ENCODE measurements around the gene RAB26.

The RAB26 gene

DNA sequence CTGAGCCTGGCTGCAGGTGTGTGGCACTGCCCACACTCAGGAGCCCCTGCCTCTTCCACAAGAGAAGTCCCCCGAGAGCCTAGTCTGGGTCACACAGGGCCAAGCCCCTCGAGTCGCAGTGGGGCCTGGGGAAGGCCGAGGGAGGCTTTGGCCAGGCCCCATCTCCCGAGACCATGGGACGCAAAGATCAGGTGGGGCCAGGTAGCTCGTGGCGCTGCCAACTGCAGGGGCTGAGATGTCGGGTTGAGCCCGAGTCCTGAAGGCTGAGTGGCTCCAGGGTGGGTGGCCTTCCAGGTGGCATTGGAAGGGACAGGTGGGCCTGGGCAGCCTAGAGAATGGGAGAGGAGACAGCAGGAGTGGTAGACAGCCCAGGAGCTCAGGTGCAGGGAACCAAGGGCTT is 13.5 kb downstream of the RAB26 start:
- H3K4me3 ChIP-seq (ENCODE audit: low read length): no peak overlapping the region
- no peak overlapping the region for H3K9ac ChIP-seq (ENCODE audit: low read length)
- peaks cover 35% of the 10 kb centered on the region for H3K4me1 ChIP-seq (ENCODE audit: control insufficient read depth, insufficient read depth, low read length)
- H3K27me3 ChIP-seq (ENCODE audit: control insufficient read depth, insufficient read depth, low read length): no peaks in the 10 kb centered on the region
- H3K27ac ChIP-seq (ENCODE audit: low read depth, low read length): no peak overlapping the region
- no peaks in the 10 kb centered on the region for H3K36me3 ChIP-seq (ENCODE audit: control insufficient read depth, insufficient read depth, low read length)

DNA sequence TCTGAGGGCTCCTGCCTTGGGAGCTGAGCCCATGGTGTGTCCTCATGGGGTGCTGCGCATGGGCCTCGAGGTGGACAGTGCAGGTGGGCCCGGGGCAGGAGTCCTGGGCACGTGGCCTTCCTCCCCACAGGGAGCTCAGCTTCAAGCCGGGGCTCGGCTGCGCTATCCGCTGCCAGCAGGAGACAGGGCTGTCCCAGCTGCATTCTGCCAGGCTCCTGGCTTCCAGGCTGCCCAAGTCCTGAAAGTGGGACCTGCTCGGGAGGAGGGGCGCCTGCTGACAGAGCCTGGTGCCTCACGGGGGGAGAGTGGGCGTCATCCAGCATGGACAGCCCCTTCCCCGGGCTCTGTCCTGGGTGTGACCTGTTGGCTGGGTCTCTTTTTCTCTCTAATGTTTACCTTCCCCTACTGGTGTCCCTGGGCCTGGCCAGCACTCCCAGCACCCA is 14.3 kb downstream of the RAB26 start:
- Histone ChIP-seq H3K27ac (ENCODE audit: low read depth, low read length) (no peak overlapping the region), H3K36me3 (ENCODE audit: control insufficient read depth, insufficient read depth, low read length) (no peaks in the 10 kb centered on the region), H3K4me3 (ENCODE audit: low read length) (no peak overlapping the region), H3K9ac (ENCODE audit: low read length) (no peak overlapping the region), H3K27me3 (ENCODE audit: control insufficient read depth, insufficient read depth, low read length) (no peaks in the 10 kb centered on the region), H3K4me1 (ENCODE audit: control insufficient read depth, insufficient read depth, low read length) (peaks cover 27% of the 10 kb centered on the region)

DNA sequence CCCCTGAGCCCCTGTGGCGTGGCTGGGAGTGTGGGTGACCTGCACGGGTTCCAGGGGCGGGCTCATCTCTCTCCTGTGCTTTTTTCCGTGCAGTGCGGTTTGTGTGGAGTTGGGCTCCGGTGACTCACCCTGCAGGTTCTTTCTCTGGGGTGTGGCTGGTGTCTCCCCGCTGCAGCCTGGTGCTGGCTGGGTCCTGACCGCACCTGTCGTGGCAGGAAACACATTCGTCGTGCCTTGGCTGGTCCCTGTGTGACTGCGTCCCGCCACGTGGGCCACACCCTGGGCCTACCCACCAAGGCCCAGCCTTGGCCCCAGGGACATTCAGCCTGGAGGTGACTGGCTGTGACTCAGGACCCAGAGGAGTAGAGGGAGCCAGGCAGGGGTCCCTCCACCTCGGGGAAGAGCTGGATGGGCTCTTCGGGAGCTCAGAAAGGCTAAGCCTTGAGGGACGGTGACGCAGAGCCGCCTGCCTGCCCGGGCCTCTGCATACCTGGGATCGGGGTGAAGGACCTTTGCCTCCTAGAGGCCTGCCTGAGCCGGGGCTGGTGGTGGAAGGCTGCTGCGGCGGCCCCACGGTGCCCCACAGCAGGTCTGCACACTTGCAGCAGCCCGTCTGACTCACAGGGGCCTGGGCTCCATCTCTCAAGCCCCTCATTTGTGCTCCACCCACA is 14.9 kb downstream of the RAB26 start:
- H3K4me1 ChIP-seq (ENCODE audit: control insufficient read depth, insufficient read depth, low read length): peaks cover 20% of the 10 kb centered on the region
- no peak overlapping the region for H3K27ac ChIP-seq (ENCODE audit: low read depth, low read length)
- H3K9ac ChIP-seq (ENCODE audit: low read length): no peak overlapping the region
- no peak overlapping the region for H3K4me3 ChIP-seq (ENCODE audit: low read length)
- H3K36me3 ChIP-seq (ENCODE audit: control insufficient read depth, insufficient read depth, low read length): peaks cover 2% of the 10 kb centered on the region
- H3K27me3 ChIP-seq (ENCODE audit: control insufficient read depth, insufficient read depth, low read length): no peaks in the 10 kb centered on the region

DNA sequence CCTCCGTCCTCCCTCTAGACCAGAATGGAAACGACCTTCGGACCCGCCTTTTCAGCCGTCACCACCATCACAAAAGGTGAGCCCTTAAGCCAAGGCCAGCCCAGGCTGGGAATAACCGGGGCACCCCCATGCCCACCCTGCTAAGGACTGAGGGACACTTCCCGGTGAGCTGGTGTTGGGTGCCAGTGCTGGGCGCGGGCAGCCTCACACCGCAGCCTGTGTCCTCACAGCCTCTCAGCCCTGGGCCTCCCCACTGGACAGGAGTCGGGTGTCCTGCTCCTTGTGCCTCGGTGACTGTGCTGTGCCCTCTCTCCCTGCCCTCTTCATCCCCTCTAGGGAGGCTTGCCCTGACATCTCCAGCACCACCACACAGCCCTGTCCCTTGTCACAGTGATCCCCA is 17.4 kb downstream of the RAB26 start:
- Histone ChIP-seq H3K36me3 (ENCODE audit: control insufficient read depth, insufficient read depth, low read length) (peaks cover 5% of the 10 kb centered on the region), H3K27ac (ENCODE audit: low read depth, low read length) (no peak overlapping the region), H3K9ac (ENCODE audit: low read length) (no peak overlapping the region), H3K27me3 (ENCODE audit: control insufficient read depth, insufficient read depth, low read length) (no peaks in the 10 kb centered on the region), H3K4me3 (ENCODE audit: low read length) (no peak overlapping the region), H3K4me1 (ENCODE audit: control insufficient read depth, insufficient read depth, low read length) (peaks cover 5% of the 10 kb centered on the region)

DNA sequence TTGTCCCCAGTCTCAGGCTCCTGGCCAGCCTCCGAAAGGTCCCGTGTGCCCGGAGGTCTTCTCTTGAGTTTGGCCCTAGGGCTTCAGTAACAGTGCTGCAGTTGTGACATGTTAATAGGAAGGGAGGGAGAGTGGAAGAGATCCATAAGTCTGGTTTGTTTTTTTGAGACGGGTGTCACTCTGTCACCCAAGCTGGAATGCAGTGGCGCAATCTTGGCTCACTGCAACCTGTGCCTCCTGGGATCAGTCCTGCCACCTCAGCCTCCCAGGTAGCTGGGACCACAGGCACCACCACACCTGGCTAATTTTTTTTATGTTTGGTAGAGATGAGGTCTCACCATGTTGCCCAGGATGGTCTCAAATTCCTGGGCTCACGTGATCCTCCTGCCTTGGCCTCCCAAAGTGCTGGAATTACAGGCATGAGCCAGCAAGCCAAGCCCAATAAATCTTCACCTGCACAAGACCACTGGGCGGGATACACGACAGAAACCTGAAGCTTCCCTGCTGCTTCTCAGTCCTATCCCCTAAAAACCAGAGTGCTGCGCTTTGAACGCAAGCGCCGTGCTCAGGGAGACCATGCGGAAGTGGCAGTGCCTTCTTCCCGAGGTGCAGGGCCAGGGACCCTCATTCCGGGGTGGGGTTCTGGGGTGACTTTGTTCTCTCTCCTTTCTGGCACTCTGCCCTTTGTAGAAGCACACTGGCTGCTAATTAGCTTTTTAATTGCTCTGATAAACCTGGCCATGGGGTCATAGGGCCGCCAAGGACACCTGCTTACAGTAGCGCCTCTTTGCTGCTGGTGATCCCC is 18.0 kb downstream of the RAB26 start:
- Histone ChIP-seq H3K27me3 (ENCODE audit: control insufficient read depth, insufficient read depth, low read length) (no peaks in the 10 kb centered on the region), H3K4me3 (ENCODE audit: low read length) (no peak overlapping the region), H3K9ac (ENCODE audit: low read length) (no peak overlapping the region), H3K4me1 (ENCODE audit: control insufficient read depth, insufficient read depth, low read length) (peaks cover 2% of the 10 kb centered on the region), H3K36me3 (ENCODE audit: control insufficient read depth, insufficient read depth, low read length) (peaks cover 5% of the 10 kb centered on the region), H3K27ac (ENCODE audit: low read depth, low read length) (no peak overlapping the region)

DNA sequence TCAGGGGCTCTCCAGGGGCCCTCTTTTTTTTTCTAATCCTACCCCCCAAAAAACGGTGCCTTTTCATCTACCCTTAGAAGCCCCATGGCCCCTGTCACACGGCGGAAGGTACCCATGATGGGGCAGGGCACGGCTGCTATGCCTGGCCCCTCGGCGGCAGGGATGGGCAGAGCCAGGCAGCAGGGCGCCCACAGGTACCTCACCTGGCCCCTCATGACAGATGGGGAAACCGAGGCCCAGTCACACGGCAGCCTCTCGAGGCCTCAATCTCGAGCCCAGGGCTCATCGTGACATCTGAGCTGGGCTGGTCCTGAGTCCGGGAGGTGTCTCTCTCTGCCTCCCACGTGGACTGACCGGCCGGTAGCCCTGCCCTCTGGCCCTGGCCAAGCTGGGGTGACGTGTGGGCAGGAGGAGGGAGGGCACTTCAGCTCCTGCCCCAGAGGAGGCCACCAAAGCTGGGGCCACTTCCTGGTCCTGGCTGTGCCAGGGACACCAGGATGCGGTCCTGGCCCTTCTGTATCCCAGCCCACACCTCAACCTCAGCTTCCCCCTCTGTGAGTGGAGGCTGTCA is 18.7 kb downstream of the RAB26 start:
- Histone ChIP-seq H3K9ac (ENCODE audit: low read length) (no peak overlapping the region), H3K27ac (ENCODE audit: low read depth, low read length) (no peak overlapping the region), H3K4me3 (ENCODE audit: low read length) (no peak overlapping the region), H3K27me3 (ENCODE audit: control insufficient read depth, insufficient read depth, low read length) (no peaks in the 10 kb centered on the region), H3K4me1 (ENCODE audit: control insufficient read depth, insufficient read depth, low read length) (no peaks in the 10 kb centered on the region), H3K36me3 (ENCODE audit: control insufficient read depth, insufficient read depth, low read length) (peaks cover 5% of the 10 kb centered on the region)

DNA sequence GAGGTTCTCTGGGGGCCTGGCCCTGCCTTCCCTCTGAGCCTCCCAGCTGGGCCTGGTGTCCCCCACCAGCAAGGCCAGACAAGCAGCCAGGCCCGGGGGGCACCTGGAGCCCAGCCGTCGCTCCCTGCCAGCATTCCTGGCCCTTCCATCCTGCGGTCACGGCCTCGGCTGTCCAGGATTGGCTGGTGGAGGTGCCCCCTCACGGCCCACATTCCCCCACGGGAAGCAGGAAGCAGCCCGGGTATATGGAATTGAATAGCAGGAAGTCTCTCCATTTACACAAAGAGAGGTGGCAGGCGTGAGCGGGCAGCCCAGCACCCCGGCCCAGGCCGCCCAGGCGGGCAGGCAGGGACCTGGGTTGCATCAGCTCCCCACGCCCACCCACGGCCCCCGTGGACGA is 21.7 kb downstream of the RAB26 start:
- Histone ChIP-seq H3K36me3 (ENCODE audit: control insufficient read depth, insufficient read depth, low read length) (peaks cover 23% of the 10 kb centered on the region), H3K4me1 (ENCODE audit: control insufficient read depth, insufficient read depth, low read length) (no peaks in the 10 kb centered on the region), H3K4me3 (ENCODE audit: low read length) (no peak overlapping the region), H3K27ac (ENCODE audit: low read depth, low read length) (no peak overlapping the region), H3K9ac (ENCODE audit: low read length) (no peak overlapping the region), H3K27me3 (ENCODE audit: control insufficient read depth, insufficient read depth, low read length) (no peaks in the 10 kb centered on the region)

DNA sequence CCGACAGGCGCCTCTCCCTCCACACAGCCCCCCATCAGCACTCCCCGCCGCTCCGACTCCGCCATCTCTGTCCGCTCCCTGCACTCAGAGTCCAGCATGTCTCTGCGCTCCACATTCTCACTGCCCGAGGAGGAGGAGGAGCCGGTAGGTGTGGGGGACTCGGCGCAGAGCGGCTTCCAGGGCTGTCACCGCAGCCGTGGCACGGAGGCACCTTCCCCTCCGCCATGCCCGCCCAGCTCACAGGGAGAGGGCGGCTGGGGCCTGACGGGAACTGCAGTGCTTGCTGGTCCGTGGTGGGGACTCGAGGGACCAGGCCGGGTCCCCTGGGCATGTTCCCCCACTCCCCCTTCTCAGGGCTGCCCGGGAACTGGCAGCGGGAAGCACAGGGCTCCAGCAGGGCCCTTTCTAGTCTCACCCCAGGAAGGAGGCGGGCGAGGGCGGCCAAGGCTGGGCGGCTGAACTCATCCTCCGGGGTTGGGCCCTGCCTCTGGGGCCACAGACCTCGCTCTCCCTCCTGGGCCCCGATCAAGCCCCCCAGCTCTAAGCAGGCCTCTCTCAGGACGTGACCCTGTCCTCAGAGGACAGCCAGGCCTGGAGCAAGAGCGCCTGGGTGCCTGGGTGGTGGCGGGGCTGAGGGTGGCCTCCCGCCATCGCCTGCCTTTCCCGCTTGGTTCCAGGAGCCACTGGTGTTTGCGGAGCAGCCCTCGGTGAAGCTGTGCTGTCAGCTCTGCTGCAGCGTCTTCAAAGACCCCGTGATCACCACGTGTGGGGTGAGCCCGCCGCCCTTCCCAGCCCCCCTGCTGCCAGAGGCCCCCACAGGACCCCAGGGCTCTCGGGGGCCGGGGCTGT is 22.4 kb downstream of the RAB26 start:
- Histone ChIP-seq H3K36me3 (ENCODE audit: control insufficient read depth, insufficient read depth, low read length) (peaks cover 29% of the 10 kb centered on the region), H3K4me1 (ENCODE audit: control insufficient read depth, insufficient read depth, low read length) (no peaks in the 10 kb centered on the region), H3K9ac (ENCODE audit: low read length) (no peak overlapping the region), H3K27ac (ENCODE audit: low read depth, low read length) (no peak overlapping the region), H3K4me3 (ENCODE audit: low read length) (no peak overlapping the region), H3K27me3 (ENCODE audit: control insufficient read depth, insufficient read depth, low read length) (no peaks in the 10 kb centered on the region)

DNA sequence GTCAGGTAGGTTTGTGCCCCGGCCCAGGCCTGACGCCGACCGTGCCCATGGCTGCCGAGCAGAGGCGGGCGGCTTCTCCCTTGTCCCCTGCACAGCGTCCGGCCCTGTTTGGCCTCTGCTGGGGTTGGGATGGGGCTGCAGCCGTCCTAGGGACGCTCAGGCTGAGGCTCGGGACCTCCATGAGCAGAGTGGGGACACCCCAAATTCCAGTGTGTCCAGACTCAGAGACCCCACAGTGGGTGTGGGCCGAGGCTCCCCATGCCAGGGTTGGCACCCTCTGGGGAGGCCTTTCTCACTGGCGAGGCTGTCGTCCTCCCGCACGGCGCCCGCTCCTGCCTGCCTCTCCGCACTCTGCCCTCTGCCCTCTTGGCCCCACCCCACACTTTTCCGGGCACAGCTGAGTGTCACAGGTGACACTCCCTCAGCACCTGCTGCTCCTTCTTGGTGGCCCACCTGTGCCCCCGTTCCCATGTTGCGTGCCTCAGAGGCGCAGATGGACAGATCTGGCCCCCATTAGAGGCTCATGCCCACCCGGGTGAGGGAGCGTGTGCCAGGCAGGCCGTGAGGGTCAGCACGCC is 23.3 kb downstream of the RAB26 start:
- no peaks in the 10 kb centered on the region for H3K4me1 ChIP-seq (ENCODE audit: control insufficient read depth, insufficient read depth, low read length)
- peaks cover 36% of the 10 kb centered on the region for H3K36me3 ChIP-seq (ENCODE audit: control insufficient read depth, insufficient read depth, low read length)
- no peak overlapping the region for H3K27ac ChIP-seq (ENCODE audit: low read depth, low read length)
- H3K27me3 ChIP-seq (ENCODE audit: control insufficient read depth, insufficient read depth, low read length): no peaks in the 10 kb centered on the region
- H3K9ac ChIP-seq (ENCODE audit: low read length): no peak overlapping the region
- no peak overlapping the region for H3K4me3 ChIP-seq (ENCODE audit: low read length)

DNA sequence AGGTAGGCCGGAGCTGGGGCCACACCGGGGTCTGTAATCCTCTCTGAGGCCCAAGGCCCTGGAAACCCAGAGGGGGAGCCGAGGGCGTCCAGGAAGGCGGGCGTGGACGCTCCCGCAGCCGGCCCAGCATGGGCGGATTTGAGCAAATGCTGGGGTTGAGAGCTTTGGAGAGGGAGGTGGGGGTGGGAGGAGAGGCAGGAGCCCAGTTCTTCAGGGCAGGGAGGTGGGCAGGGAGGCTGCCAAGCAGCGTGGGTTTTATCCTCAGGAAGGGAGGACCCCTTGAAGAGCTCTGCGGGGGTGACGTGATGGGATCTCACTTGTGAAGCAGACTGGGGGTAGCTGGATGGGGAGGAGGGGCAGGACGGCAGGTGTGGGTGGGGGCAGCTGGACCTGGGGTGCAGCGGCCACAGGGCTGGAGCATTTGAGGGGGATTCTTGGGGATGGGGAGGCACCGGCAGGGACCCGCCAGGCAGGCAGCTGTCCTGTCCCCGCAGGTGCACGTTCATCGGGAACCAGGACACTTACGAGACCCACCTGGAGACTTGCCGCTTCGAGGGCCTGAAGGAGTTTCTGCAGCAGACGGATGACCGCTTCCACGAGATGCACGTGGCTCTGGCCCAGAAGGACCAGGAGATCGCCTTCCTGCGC is 24.4 kb downstream of the RAB26 start:
- H3K36me3 ChIP-seq (ENCODE audit: control insufficient read depth, insufficient read depth, low read length): peaks cover 44% of the 10 kb centered on the region

DNA sequence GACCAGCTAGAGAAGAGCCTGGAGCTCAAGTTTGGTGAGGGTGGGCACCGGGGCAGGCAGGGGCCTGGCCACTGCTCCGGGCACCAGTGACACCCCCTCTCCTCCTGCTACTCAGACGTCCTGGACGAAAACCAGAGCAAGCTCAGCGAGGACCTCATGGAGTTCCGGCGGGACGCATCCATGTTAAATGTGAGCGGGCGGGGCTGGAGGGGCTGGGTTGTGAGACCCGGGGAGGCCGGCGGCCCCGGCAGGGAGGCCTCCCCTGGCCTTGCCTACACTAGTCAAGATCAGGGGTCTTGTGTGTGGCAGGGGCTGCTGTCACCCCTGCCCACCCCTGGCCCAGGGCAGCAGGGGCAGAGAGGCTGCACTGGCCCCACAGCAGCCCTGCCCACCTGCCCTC is 24.9 kb downstream of the RAB26 start:
- H3K27me3 ChIP-seq (ENCODE audit: control insufficient read depth, insufficient read depth, low read length): no peaks in the 10 kb centered on the region
- no peak overlapping the region for H3K9ac ChIP-seq (ENCODE audit: low read length)
- peaks cover 41% of the 10 kb centered on the region for H3K36me3 ChIP-seq (ENCODE audit: control insufficient read depth, insufficient read depth, low read length)
- no peak overlapping the region for H3K4me3 ChIP-seq (ENCODE audit: low read length)
- no peaks in the 10 kb centered on the region for H3K4me1 ChIP-seq (ENCODE audit: control insufficient read depth, insufficient read depth, low read length)
- H3K27ac ChIP-seq (ENCODE audit: low read depth, low read length): no peak overlapping the region

More for the DNA sequence above, 24.4 kb downstream of the RAB26 start:
- H3K27ac ChIP-seq (ENCODE audit: low read depth, low read length): no peak overlapping the region
- no peaks in the 10 kb centered on the region for H3K4me1 ChIP-seq (ENCODE audit: control insufficient read depth, insufficient read depth, low read length)
- H3K4me3 ChIP-seq (ENCODE audit: low read length): no peak overlapping the region
- no peak overlapping the region for H3K9ac ChIP-seq (ENCODE audit: low read length)
- no peaks in the 10 kb centered on the region for H3K27me3 ChIP-seq (ENCODE audit: control insufficient read depth, insufficient read depth, low read length)
